ENCODE data around the gene PAPPA2.

- TF ChIP-seq EZH2 (IDR thresholded peaks at IDR 0.05; ENCODE audit: low read depth) (no peak), CTCF (conservative IDR thresholded peaks at IDR 0.05) (no peak)
Observed at GRCh38 chr1:176863613-176864012, 400.6 kb downstream of the PAPPA2 start.

Data from PC-9 (cell line).